HCT116 (cell line): ENCODE data around the gene RSPH9.

Experiments
- CTCF ChIP-seq, 3 experiments: fragments of 200-600 bp in 1 of 3; sonication (generic) in 1 of 3; IDR thresholded peaks in 2 of 3; conservative IDR thresholded peaks in 1 of 3; 2 replicates each; pipeline ENCODE4 v1.5.1; 2012 to 2017; ENCODE audit warnings: low read depth in 2 of 3, low read length in 2 of 3, antibody characterized with exemption in 1 of 3, borderline replicate concordance in 1 of 3, control low read depth in 1 of 3, mild to moderate bottlenecking in 1 of 3, mixed read lengths in 1 of 3, mixed run types in 1 of 3, moderate library complexity in 1 of 3; ENCODE audit not compliant: insufficient read depth in 1 of 3
- EGR1 ChIP-seq: IDR thresholded peaks from 2 replicates; pipeline ENCODE4 v1.6.1; 2012; ENCODE audit warnings: low read depth
- EZH2 ChIP-seq: fragments of 200-600 bp; sonication (generic); IDR thresholded peaks from 2 replicates; pipeline ENCODE4 v1.6.1; 2017; ENCODE audit warnings: antibody characterized with exemption, mixed run types
- JUND ChIP-seq: IDR thresholded peaks from 2 replicates; pipeline ENCODE4 v1.6.1; 2012
- MAX ChIP-seq: IDR thresholded peaks from 2 replicates; pipeline ENCODE4 v1.6.1; 2012
- POLR2A ChIP-seq: IDR thresholded peaks from 2 replicates; pipeline ENCODE4 v1.7.0; 2011; ENCODE audit warnings: borderline replicate concordance; ENCODE audit not compliant: insufficient read depth, insufficient read length; ENCODE audit errors: extremely low read depth
- POLR2AphosphoS5 ChIP-seq: IDR thresholded peaks from 2 replicates; pipeline ENCODE4 v1.6.1; 2011; ENCODE audit warnings: mild to moderate bottlenecking, low read depth, low read length, moderate library complexity
- RAD21 ChIP-seq: IDR thresholded peaks from 2 replicates; pipeline ENCODE4 v1.6.1; 2012; ENCODE audit warnings: low read depth, mild to moderate bottlenecking
- SIN3A ChIP-seq: IDR thresholded peaks from 2 replicates; pipeline ENCODE4 v1.6.1; 2012; ENCODE audit warnings: low read depth
- SP1 ChIP-seq: IDR thresholded peaks from 2 replicates; pipeline ENCODE4 v1.6.1; 2012; ENCODE audit warnings: low read depth
- TCF7L2 ChIP-seq: IDR thresholded peaks from 2 replicates; pipeline ENCODE4 v1.7.0; 2011; ENCODE audit warnings: borderline replicate concordance, inconsistent platforms; ENCODE audit not compliant: insufficient read depth, insufficient read length; ENCODE audit errors: extremely low read depth
- YY1 ChIP-seq: IDR thresholded peaks from 2 replicates; pipeline ENCODE4 v1.6.1; 2011; ENCODE audit warnings: low read length, low read depth, moderate library complexity, mild to moderate bottlenecking; ENCODE audit not compliant: insufficient replicate concordance; ENCODE audit errors: extremely low read depth
- ZNF274 ChIP-seq: fragments of 200-500 bp; sonication (Bioruptor generic); IDR thresholded peaks from 2 replicates; pipeline ENCODE4 v1.6.1; 2014; ENCODE audit warnings: mild to moderate bottlenecking, low read depth, low read length, inconsistent platforms

- TF ChIP-seq CTCF (IDR thresholded peaks at IDR 0.05 in 2 of 3, conservative IDR thresholded peaks at IDR 0.05 in 1 of 3; ENCODE audit: borderline replicate concordance in 1 of 3, insufficient read depth in 1 of 3, low read depth in 2 of 3, low read length in 2 of 3): no peak
- TF ChIP-seq POLR2AphosphoS5: no peak
- TF ChIP-seq POLR2A: no peak
- TF ChIP-seq ZNF274: no peak
- no peak for TF ChIP-seq TCF7L2
- TF ChIP-seq SIN3A: no peak
- TF ChIP-seq MAX: no peak
- TF ChIP-seq YY1: no peak
- no peak for TF ChIP-seq RAD21
- TF ChIP-seq SP1: no peak
- no peak for TF ChIP-seq JUND
- no peak for TF ChIP-seq EZH2
- TF ChIP-seq EGR1: no peak
These were observed 69.6 kb downstream of the RSPH9 start for GRCh38 chr6:43714311-43715055.
